ENCODE results near the gene RIMBP2.

- TF ChIP-seq POLR2A (IDR thresholded peaks at IDR 0.05) (no peak), CTCF (IDR thresholded peaks at IDR 0.05) (no peak)
Observed at GRCh38 chr12:130501821-130502220, 214.3 kb downstream of the RIMBP2 start.

Measured in lower leg skin (tissue), 3 donors.